Cardiac muscle cell (in vitro differentiated cells and primary cell): ENCODE data around the gene ANKRD39. TPM values are rescaled to one million over a fixed set of nuclear protein-coding genes. Genes with fewer than 3 reads are reported as not detected.
"Not testable (repeated sequence)": the region's sequence is repeated elsewhere in the genome, so short reads cannot be mapped to it uniquely, and the experiment has no call there.

Experiments used
- DNase-seq, 2 donors: peaks; one replicate each; pipeline versions ENCODE4 v3.0.0 to v3.0.0-alpha.2; 2010 to 2017; ENCODE audit warnings: low read depth in 1 of 2, low spot score in 1 of 2
- H3K27ac ChIP-seq: fragments of 200-600 bp; sonication (generic); 2 replicates; pipeline ENCODE4 v1.5.1; 2016
- H3K27me3 ChIP-seq: fragments of 200-600 bp; sonication (generic); 2 replicates; pipeline ENCODE4 v1.6.0; 2016; ENCODE audit warnings: control low read depth
- H3K36me3 ChIP-seq: fragments of 200-600 bp; sonication (generic); 2 replicates; pipeline ENCODE4 v1.5.1; 2016; ENCODE audit warnings: control low read depth
- H3K4me1 ChIP-seq: fragments of 200-600 bp; sonication (generic); 2 replicates; pipeline ENCODE4 v1.8.1; 2017; ENCODE audit warnings: low read depth, mild to moderate bottlenecking, mixed run types
- H3K4me3 ChIP-seq: fragments of 200-600 bp; sonication (generic); 2 replicates; pipeline ENCODE4 v1.5.1; 2016; ENCODE audit warnings: mild to moderate bottlenecking
- H3K9me3 ChIP-seq: fragments of 200-600 bp; sonication (generic); 2 replicates; pipeline ENCODE4 v1.5.1; 2017; ENCODE audit warnings: low read depth, mild to moderate bottlenecking, control low read depth
- CTCF ChIP-seq: IDR thresholded peaks from 2 replicates; pipeline ENCODE4 v1.5.1; 2012; ENCODE audit warnings: low read depth, mild to moderate bottlenecking, low read length
- polyA plus RNA-seq: library from polyadenylated mRNA; unstranded; fragments of >200 nt; fragmentation: Nextera tagmentation; extraction: Ambion mirVana; gene quantifications from 2 replicates; pipeline ENCODE4 v1.2.1, GENCODE V29; 2016
- total RNA-seq: library from RNA; depleted of rRNA; stranded (reverse); fragments of >200 nt; gene quantifications from 2 replicates; pipeline ENCODE4 v1.2.3, GENCODE V29; 2016

Gene ANKRD39
- total and polyA plus RNA-seq, 2 experiments from 2014 or later: 27.8 to 32.3 TPM

GRCh38 chr2:96890726-96891385 lies 33.0 kb upstream of the ANKRD39 start:
- Histone ChIP-seq H3K36me3 (no peaks in the 10 kb centered on the region), H3K4me3 (no peak overlapping the region), H3K9me3 (no peaks in the 10 kb centered on the region), H3K27me3 (no peaks in the 10 kb centered on the region), H3K27ac (peak overlapping the region; percentile 61), H3K4me1 (peaks cover 27% of the 10 kb centered on the region)
- TF ChIP-seq CTCF: no peak
- DNase-seq: no peak

DNA sequence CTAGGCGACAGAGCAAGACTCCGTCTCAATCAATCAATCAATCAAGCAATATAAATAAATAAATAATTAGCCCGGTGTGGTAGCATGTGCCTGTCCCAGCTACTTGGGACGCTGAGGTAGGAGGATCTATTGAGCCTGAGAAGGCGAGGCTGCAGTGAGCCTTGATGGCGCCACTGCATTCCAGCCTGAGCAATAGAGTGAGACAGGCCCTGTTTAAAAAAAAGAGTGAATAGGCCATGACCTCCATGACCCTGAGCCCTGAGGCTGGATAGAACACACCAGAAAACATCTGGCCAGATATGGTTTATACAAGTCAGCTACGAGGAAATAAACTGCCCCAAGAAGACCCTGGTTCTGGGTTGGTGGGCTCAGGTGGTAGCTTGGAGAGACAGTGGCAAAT lies 32.4 kb upstream of the ANKRD39 start:
- Histone ChIP-seq H3K4me3 (no peak overlapping the region), H3K27me3 (no peaks in the 10 kb centered on the region), H3K27ac (peak overlapping the region; percentile 61), H3K4me1 (peaks cover 27% of the 10 kb centered on the region), H3K9me3 (no peaks in the 10 kb centered on the region), H3K36me3 (no peaks in the 10 kb centered on the region)
- no peak for TF ChIP-seq CTCF
- no peak for DNase-seq

GRCh38 chr2:96889502-96889901 lies 31.7 kb upstream of the ANKRD39 start:
- not testable (repeated sequence) for H3K9me3 ChIP-seq, H3K27ac ChIP-seq, DNase-seq, H3K36me3 ChIP-seq, H3K27me3 ChIP-seq, H3K4me3 ChIP-seq
- H3K4me1 ChIP-seq: peaks cover 27% of the 10 kb centered on the region

GRCh38 chr2:96888072-96889011 lies 30.5 kb upstream of the ANKRD39 start:
- DNase-seq: no peak
- Histone ChIP-seq H3K4me1 (peaks cover 27% of the 10 kb centered on the region), H3K27me3 (no peaks in the 10 kb centered on the region), H3K9me3 (no peaks in the 10 kb centered on the region), H3K27ac (no peak overlapping the region), H3K4me3 (no peak overlapping the region), H3K36me3 (no peaks in the 10 kb centered on the region)
- TF ChIP-seq CTCF: no peak

- Histone ChIP-seq H3K36me3 (no peaks in the 10 kb centered on the region), H3K4me1 (peaks cover 27% of the 10 kb centered on the region), H3K9me3 (no peaks in the 10 kb centered on the region), H3K4me3 (no peak overlapping the region), H3K27me3 (no peaks in the 10 kb centered on the region), H3K27ac (no peak overlapping the region)
- peak in 1 of 2 donors; percentile 39 for DNase-seq
- no peak for TF ChIP-seq CTCF
These were observed 29.7 kb upstream of the ANKRD39 start for GRCh38 chr2:96887493-96888012.
